Measurements from ENCODE around the gene NCKIPSD. TPM values are rescaled to one million over a fixed set of nuclear protein-coding genes. Genes with fewer than 3 reads are reported as not detected.
A peak's percentile ranks its signal among the peaks of the same experiment; 100 is the strongest.

Gene NCKIPSD
- total RNA-seq, 1 experiment from 2014 or later, result 46.0 TPM

GRCh38 chr3:48681974-48682610 lies 3.6 kb downstream of the NCKIPSD start:
- Mint-ChIP-seq H3K27ac (peak overlapping the region in 1 of 3 experiments; percentile 39; a peak in 1 of 7 replicates), H3K9me3 (no peaks in the 10 kb centered on the region), H3K4me3 (no peak overlapping the region), H3K36me3 (ENCODE audit: insufficient read depth in 1 of 3, low read depth in 3 of 3) (peaks cover 33 to 64% (median 56%) of the 10 kb centered on the region in 3 experiments), H3K4me1 (peaks cover 17 to 18% of the 10 kb centered on the region in 2 experiments), H3K27me3 (ENCODE audit: low read depth) (no peaks in the 10 kb centered on the region; the same call in 1 of the 2 replicates)
- H3K79me1 ChIP-seq (ENCODE audit: insufficient read depth, low read depth, low read length, poor library complexity, severe bottlenecking), result peaks cover 3% of the 10 kb centered on the region
- no peak overlapping the region for H3T11ph ChIP-seq (ENCODE audit: low read length)
- H3K23ac ChIP-seq (ENCODE audit: insufficient read length, low read depth, low read length), result no peak overlapping the region
- no peak overlapping the region for H3K27ac ChIP-seq (ENCODE audit: insufficient read length, low read depth, low read length)
- no peak overlapping the region for H3K4ac ChIP-seq (ENCODE audit: low read depth, low read length)
- H2AK5ac ChIP-seq (ENCODE audit: insufficient read length, low read length), result no peak overlapping the region
- H3K23me2 ChIP-seq (ENCODE audit: insufficient read length, low read depth, low read length, poor library complexity, severe bottlenecking), result peaks cover 8% of the 10 kb centered on the region
- H3K9ac ChIP-seq (ENCODE audit: extremely low read depth, insufficient read length, low read length), result no peak overlapping the region
- peaks cover 5% of the 10 kb centered on the region; the same call in 1 of the 2 replicates for H3K79me2 ChIP-seq (ENCODE audit: insufficient read depth, low read length)
- no peak overlapping the region for H3K4me2 ChIP-seq (ENCODE audit: insufficient read depth, insufficient read length, low read length)
- H4K8ac ChIP-seq (replicated peaks; ENCODE audit: insufficient read length, low read depth, low read length), result no peak overlapping the region
- peaks cover 4% of the 10 kb centered on the region; the same call in 1 of the 2 replicates for H3K4me1 ChIP-seq (ENCODE audit: insufficient read depth, low read length)
- H3K56ac ChIP-seq (ENCODE audit: insufficient read length, low read depth, low read length), result no peak overlapping the region
- H2BK20ac ChIP-seq (ENCODE audit: low read depth, low read length, poor library complexity, severe bottlenecking), result no peak overlapping the region
- H2BK5ac ChIP-seq (ENCODE audit: insufficient read length, low read length), result no peak overlapping the region
- no peaks in the 10 kb centered on the region for H3K27me3 ChIP-seq (ENCODE audit: insufficient read depth, low read length)
- H2BK15ac ChIP-seq (ENCODE audit: low read depth, low read length), result no peak overlapping the region
- H3K9me3 ChIP-seq (ENCODE audit: control insufficient read depth, low read depth, low read length), result no peaks in the 10 kb centered on the region
- no peaks in the 10 kb centered on the region for H4K20me1 ChIP-seq (ENCODE audit: control insufficient read depth, insufficient read depth, insufficient read length)
- DNase-seq, result no peak
- H4K91ac ChIP-seq (ENCODE audit: insufficient read length, low read depth, low read length), result no peak overlapping the region
- TF ChIP-seq, protein P1, sequence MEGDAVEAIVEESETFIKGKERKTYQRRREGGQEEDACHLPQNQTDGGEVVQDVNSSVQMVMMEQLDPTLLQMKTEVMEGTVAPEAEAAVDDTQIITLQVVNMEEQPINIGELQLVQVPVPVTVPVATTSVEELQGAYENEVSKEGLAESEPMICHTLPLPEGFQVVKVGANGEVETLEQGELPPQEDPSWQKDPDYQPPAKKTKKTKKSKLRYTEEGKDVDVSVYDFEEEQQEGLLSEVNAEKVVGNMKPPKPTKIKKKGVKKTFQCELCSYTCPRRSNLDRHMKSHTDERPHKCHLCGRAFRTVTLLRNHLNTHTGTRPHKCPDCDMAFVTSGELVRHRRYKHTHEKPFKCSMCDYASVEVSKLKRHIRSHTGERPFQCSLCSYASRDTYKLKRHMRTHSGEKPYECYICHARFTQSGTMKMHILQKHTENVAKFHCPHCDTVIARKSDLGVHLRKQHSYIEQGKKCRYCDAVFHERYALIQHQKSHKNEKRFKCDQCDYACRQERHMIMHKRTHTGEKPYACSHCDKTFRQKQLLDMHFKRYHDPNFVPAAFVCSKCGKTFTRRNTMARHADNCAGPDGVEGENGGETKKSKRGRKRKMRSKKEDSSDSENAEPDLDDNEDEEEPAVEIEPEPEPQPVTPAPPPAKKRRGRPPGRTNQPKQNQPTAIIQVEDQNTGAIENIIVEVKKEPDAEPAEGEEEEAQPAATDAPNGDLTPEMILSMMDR (conservative IDR thresholded peaks at IDR 0.05), result no peak
- no peak overlapping the region for H2AFZ ChIP-seq (ENCODE audit: low read length)
- no CpG with 5 or more reads among the region's 17 CpGs for WGBS (ENCODE audit: extremely low coverage, insufficient read length, low lambda C conversion rate)
- H3K18ac ChIP-seq (ENCODE audit: insufficient read length, low read depth, low read length), result no peak overlapping the region
- no peak overlapping the region for H2BK12ac ChIP-seq (ENCODE audit: insufficient read length, low read depth, low read length)
- no peak overlapping the region for H2BK120ac ChIP-seq (ENCODE audit: low read depth, low read length, poor library complexity, severe bottlenecking)
- no peak overlapping the region for H4K5ac ChIP-seq (ENCODE audit: insufficient read length, low read depth, low read length)
- no peak overlapping the region for H3K14ac ChIP-seq (ENCODE audit: insufficient read depth, low read length)

Data from H9 (cell line).